H1 (cell line): ENCODE results near the gene PI16. TPM values are rescaled to one million over a fixed set of nuclear protein-coding genes. Genes with fewer than 3 reads are reported as not detected.

ENCODE experiments used
- CTCF ChIA-PET: fragments of 300-600 bp; sonication (Branson Sonifier 250); formaldehyde crosslinking; loops from one replicate; lab custom pipeline; 2021; ENCODE audit not compliant: partially characterized antibody; lab: Charles Lee
- POLR2A ChIA-PET: fragments of 300-600 bp; sonication (Branson Sonifier 250); formaldehyde crosslinking; loops from one replicate; lab custom pipeline; 2021; ENCODE audit warnings: inconsistent platforms; ENCODE audit not compliant: partially characterized antibody; lab: Charles Lee
- DNase-seq, 2 experiments: peaks; one replicate each; pipeline versions ENCODE4 v3.0.0 to v3.0.0-alpha.2; 2010 to 2022; ENCODE audit warnings: low spot score in 2 of 2, low read depth in 1 of 2, mixed read lengths in 1 of 2
- FAIRE-seq: peaks from 2 replicates; lab custom pipeline; 2011; peaks lifted over from hg19 to GRCh38; lab: Jason Lieb, UNC
- H2AFZ ChIP-seq: 2 replicates; pipeline ENCODE4 v1.8.1; 2012; ENCODE audit warnings: low read length, inconsistent platforms
- H2AK5ac ChIP-seq: 2 replicates; pipeline ENCODE4 v1.6.1; 2013; ENCODE audit warnings: low read depth, low read length
- H2BK120ac ChIP-seq: replicated peaks from 2 replicates; pipeline ENCODE3; 2013; ENCODE audit warnings: low read depth, low read length, inconsistent platforms
- H2BK12ac ChIP-seq: 2 replicates; pipeline ENCODE4 v1.6.1; 2013; ENCODE audit warnings: low read depth, low read length
- H2BK15ac ChIP-seq: 2 replicates; pipeline ENCODE4 v1.6.1; 2013; ENCODE audit warnings: low read length
- H2BK20ac ChIP-seq: 2 replicates; pipeline ENCODE4 v1.6.1; 2013; ENCODE audit warnings: low read length
- H2BK5ac ChIP-seq: 2 replicates; pipeline ENCODE4 v1.6.1; 2013; ENCODE audit warnings: low read depth, low read length
- H3K14ac ChIP-seq: 2 replicates; pipeline ENCODE4 v1.6.1; 2013; ENCODE audit warnings: inconsistent platforms; ENCODE audit not compliant: insufficient read length
- H3K18ac ChIP-seq: 2 replicates; pipeline ENCODE4 v1.6.1; 2013; ENCODE audit warnings: low read length; ENCODE audit errors: extremely low read depth
- H3K23ac ChIP-seq: 2 replicates; pipeline ENCODE4 v1.6.1; 2013; ENCODE audit warnings: inconsistent platforms; ENCODE audit not compliant: insufficient read length
- H3K23me2 ChIP-seq: 2 replicates; pipeline ENCODE4 v1.6.1; 2013; ENCODE audit warnings: low read depth, low read length
- H3K27ac ChIP-seq: 2 replicates; pipeline ENCODE4 v1.6.1; 2011; ENCODE audit warnings: low read depth, low read length, inconsistent platforms
- H3K27me3 ChIP-seq, 4 experiments: replicated peaks in 1 of 4; 1 replicate in 1 of 4; 2 replicates in 3 of 4; pipeline versions ENCODE4 v1.6.1 to v1.8.1; 2011 to 2013; ENCODE audit warnings: low read length in 3 of 4, mild to moderate bottlenecking in 3 of 4, inconsistent platforms in 2 of 4, mixed read lengths in 2 of 4, moderate library complexity in 1 of 4; ENCODE audit not compliant: control insufficient read depth in 3 of 4, insufficient read depth in 3 of 4; ENCODE audit errors: extremely low read depth in 1 of 4
- H3K36me3 ChIP-seq, 4 experiments: 2 replicates each; pipeline versions ENCODE4 v1.6.1 to v1.8.1; 2011 to 2013; ENCODE audit warnings: mild to moderate bottlenecking in 4 of 4, low read length in 3 of 4, moderate library complexity in 2 of 4, control low read depth in 1 of 4, inconsistent platforms in 1 of 4; ENCODE audit not compliant: insufficient read depth in 4 of 4, control insufficient read depth in 2 of 4
- H3K4ac ChIP-seq: replicated peaks from 2 replicates; pipeline ENCODE3; 2013; ENCODE audit warnings: low read length, low read depth, mixed read lengths, inconsistent platforms; ENCODE audit not compliant: insufficient read length
- H3K4me1 ChIP-seq, 4 experiments: replicated peaks in 1 of 4; 1 replicate in 1 of 4; 2 replicates in 3 of 4; pipeline versions ENCODE4 v1.6.1 to v1.8.1; 2011 to 2013; ENCODE audit warnings: low read length in 3 of 4, inconsistent platforms in 2 of 4, mixed read lengths in 1 of 4; ENCODE audit not compliant: insufficient read depth in 4 of 4, control insufficient read depth in 3 of 4
- H3K4me2 ChIP-seq, 2 experiments: 2 replicates each; pipeline versions ENCODE4 v1.6.1 to v1.8.1; 2011 to 2013; ENCODE audit warnings: low read depth in 2 of 2, low read length in 2 of 2, control low read depth in 1 of 2, inconsistent platforms in 1 of 2, mild to moderate bottlenecking in 1 of 2; ENCODE audit not compliant: insufficient read depth in 1 of 2
- H3K4me3 ChIP-seq, 4 experiments: fragments of 200-600, 300-600 bp in 1 of 4; sonication (generic), shearing (Covaris generic), sonication (Bioruptor Twin) in 1 of 4; 2 replicates each; pipeline versions ENCODE4 v1.5.1 to v1.8.1; 2011 to 2016; ENCODE audit warnings: low read length in 4 of 4, low read depth in 3 of 4, control low read depth in 2 of 4, inconsistent platforms in 2 of 4, mild to moderate bottlenecking in 2 of 4, mixed read lengths in 1 of 4, moderate library complexity in 1 of 4; ENCODE audit not compliant: insufficient read depth in 2 of 4; ENCODE audit errors: extremely low read depth in 1 of 4
- H3K56ac ChIP-seq: replicated peaks from 2 replicates; pipeline ENCODE3; 2013; ENCODE audit warnings: low read depth, mild to moderate bottlenecking, mixed read lengths, low read length, inconsistent platforms; ENCODE audit not compliant: insufficient read length
- H3K79me1 ChIP-seq: 2 replicates; pipeline ENCODE4 v1.6.1; 2013; ENCODE audit warnings: low read depth, low read length, control low read depth
- H3K79me2 ChIP-seq, 2 experiments: 2 replicates each; pipeline versions ENCODE4 v1.6.1 to v1.8.1; 2012 to 2013; ENCODE audit warnings: low read length in 2 of 2, mild to moderate bottlenecking in 2 of 2, inconsistent platforms in 1 of 2; ENCODE audit not compliant: insufficient read depth in 2 of 2, control insufficient read depth in 1 of 2
- H3K9ac ChIP-seq, 4 experiments: replicated peaks in 1 of 4; 1 replicate in 1 of 4; 2 replicates in 3 of 4; pipeline versions ENCODE4 v1.6.1 to v1.8.1; 2011 to 2013; ENCODE audit warnings: low read depth in 3 of 4, low read length in 3 of 4, control low read depth in 2 of 4, mild to moderate bottlenecking in 2 of 4, moderate library complexity in 2 of 4, inconsistent platforms in 1 of 4; ENCODE audit errors: extremely low read depth in 1 of 4
- H3K9me3 ChIP-seq, 2 experiments: 2 replicates each; pipeline versions ENCODE4 v1.6.1 to v1.8.1; 2012 to 2013; ENCODE audit warnings: mild to moderate bottlenecking in 2 of 2, moderate library complexity in 2 of 2, control low read depth in 1 of 2, inconsistent platforms in 1 of 2, low read depth in 1 of 2, low read length in 1 of 2, mixed read lengths in 1 of 2; ENCODE audit not compliant: insufficient read depth in 2 of 2
- H4K20me1 ChIP-seq, 2 experiments: replicated peaks in 1 of 2; 2 replicates each; pipeline versions ENCODE3 to v1.8.1; 2011 to 2013; ENCODE audit warnings: inconsistent platforms in 2 of 2, low read length in 2 of 2, mild to moderate bottlenecking in 1 of 2; ENCODE audit not compliant: insufficient read depth in 2 of 2, control insufficient read depth in 1 of 2
- H4K5ac ChIP-seq: 2 replicates; pipeline ENCODE4 v1.6.1; 2013; ENCODE audit warnings: low read length, low read depth, mixed read lengths, inconsistent platforms; ENCODE audit not compliant: insufficient read length
- H4K8ac ChIP-seq: 2 replicates; pipeline ENCODE4 v1.8.0; 2013; ENCODE audit warnings: mild to moderate bottlenecking, moderate library complexity, low read length, inconsistent platforms; ENCODE audit not compliant: insufficient read depth; ENCODE audit errors: extremely low read depth
- H4K91ac ChIP-seq: replicated peaks from 2 replicates; pipeline ENCODE3; 2013; ENCODE audit warnings: low read length, mixed read lengths, inconsistent platforms; ENCODE audit not compliant: insufficient read length
- GABPA ChIP-seq: IDR thresholded peaks from 2 replicates; pipeline ENCODE4 v1.6.1; 2011; ENCODE audit warnings: mild to moderate bottlenecking, low read length, moderate library complexity, borderline replicate concordance; ENCODE audit not compliant: insufficient read depth
- SIX5 ChIP-seq: IDR thresholded peaks from 2 replicates; pipeline ENCODE4 v1.6.1; 2011; ENCODE audit warnings: mild to moderate bottlenecking, low read depth, low read length
- WGBS, 2 experiments: shearing (Covaris generic) in 1 of 2; methylation state at CpG; one replicate each; pipeline versions ENCODE4 v1.1.6 to v1.1.7; 2013 to 2015; ENCODE audit warnings: low lambda C conversion rate in 2 of 2, mixed read lengths in 2 of 2, inconsistent platforms in 1 of 2, low coverage in 1 of 2, missing lambda C conversion rate in 1 of 2; ENCODE audit not compliant: insufficient replicate concordance in 2 of 2, insufficient coverage in 1 of 2, insufficient read length in 1 of 2; ENCODE audit errors: extremely low coverage in 1 of 2, missing lambda C conversion rate in 1 of 2; 5-methylcytosine and 5-hydroxymethylcytosine counted together
- polyA plus RNA-seq, 7 experiments: library from polyadenylated mRNA; depleted of rRNA in 3 of 7; stranded (reverse) in 5 of 7; unstranded in 2 of 7; fragments of >200 nt in 5 of 7; fragments of 200-250 nt in 2 of 7; gene quantifications; 1 replicate in 5 of 7; 2 replicates in 1 of 7; 4 replicates in 1 of 7; pipeline versions ENCODE4 v1.2.1 to v1.2.3, GENCODE V29; 2011 to 2013; ENCODE audit warnings: missing spikeins in 2 of 7, mixed read lengths in 2 of 7
- total RNA-seq: library from RNA; stranded (reverse); fragmentation: NEBNext Ultra II Directional; extraction: Animal tissue kit (Norgen Biotek cat#: 25700); gene quantifications from 2 replicates; pipeline ENCODE4 v1.2.1, GENCODE V29; 2021

The PI16 gene
- total and polyA plus RNA-seq, 2 of the 8 experiments (the other 6 are each of a cell fraction or from before 2014, with no cell fraction given), result 0.05 TPM; not detected in 1

DNA sequence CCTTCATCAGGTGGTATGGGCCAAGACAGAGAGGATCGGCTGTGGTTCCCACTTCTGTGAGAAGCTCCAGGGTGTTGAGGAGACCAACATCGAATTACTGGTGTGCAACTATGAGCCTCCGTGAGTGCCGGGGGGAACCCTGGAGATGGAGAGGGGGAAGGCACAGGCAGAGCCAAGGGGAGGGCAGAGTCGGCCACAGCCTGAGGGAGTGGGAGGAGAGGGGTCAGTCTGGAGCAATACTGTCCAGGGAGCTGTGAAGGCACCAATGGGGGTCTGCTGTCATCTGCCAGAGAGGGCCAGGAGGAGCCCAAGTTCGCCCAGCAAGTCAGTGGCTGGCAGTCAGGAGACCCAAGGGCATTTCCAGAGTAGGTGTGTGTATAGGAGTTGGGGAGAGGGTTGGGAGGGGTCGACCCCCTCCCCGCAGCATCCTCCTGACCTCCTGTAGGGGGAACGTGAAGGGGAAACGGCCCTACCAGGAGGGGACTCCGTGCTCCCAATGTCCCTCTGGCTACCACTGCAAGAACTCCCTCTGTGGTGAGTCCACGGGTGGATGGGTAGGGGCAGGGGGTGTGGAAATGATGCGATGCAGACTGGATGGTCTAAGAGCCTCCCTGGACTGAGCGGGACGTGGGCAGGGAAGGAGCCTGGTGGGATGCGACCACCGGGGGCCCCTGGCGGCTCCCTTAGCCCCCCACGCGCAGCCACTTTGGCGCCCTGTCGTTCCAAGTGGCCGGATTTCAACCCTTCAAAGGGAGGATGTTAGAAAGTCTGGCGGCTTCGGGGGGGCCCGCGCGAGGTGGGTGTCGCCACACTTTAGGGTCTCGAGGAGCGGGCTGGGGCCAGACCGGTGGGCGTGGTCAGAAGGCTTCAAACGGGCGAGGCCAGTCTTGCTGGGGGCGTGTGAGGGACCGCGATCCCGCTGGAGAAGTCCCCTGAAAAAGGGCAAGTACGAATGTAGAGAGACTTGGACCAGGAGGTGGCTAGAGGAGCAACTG lies 7.2 kb downstream of the PI16 start:
- no peak overlapping the region for H3K4me3 ChIP-seq
- CTCF ChIA-PET, result interaction anchor here (0.6 to 2.9 kb wide), 6 partner anchors 13 to 356 kb away, joined by 3 to 12 read pairs (median 4); no protein-coding TSS in a partner anchor
- no peak for DNase-seq
- no peaks in the 10 kb centered on the region for H3K23me2 ChIP-seq
- no peak overlapping the region for H3K9ac ChIP-seq
- H3K79me1 ChIP-seq, result no peaks in the 10 kb centered on the region
- H2BK120ac ChIP-seq, result no peak overlapping the region
- WGBS, 2 experiments, result 89% methylated on average over 35 of the region's 40 CpGs; no CpG with 5 or more reads in 1 of the 2 experiments
- no peak for FAIRE-seq
- no peaks in the 10 kb centered on the region for H3K27me3 ChIP-seq
- H3K56ac ChIP-seq, result no peak overlapping the region
- H3K23ac ChIP-seq, result no peak overlapping the region
- no peak overlapping the region for H3K18ac ChIP-seq
- H4K8ac ChIP-seq, result peak overlapping the region; percentile 52
- H3K27ac ChIP-seq, result no peak overlapping the region
- no peaks in the 10 kb centered on the region for H3K9me3 ChIP-seq
- H2AK5ac ChIP-seq, result peak overlapping the region; percentile 60; the same call in 1 of the 2 replicates
- no peak overlapping the region for H3K4me2 ChIP-seq
- no peaks in the 10 kb centered on the region for H3K36me3 ChIP-seq
- peak overlapping the region; percentile 61; the same call in 1 of the 2 replicates for H2BK15ac ChIP-seq
- H4K5ac ChIP-seq, result no peak overlapping the region
- POLR2A ChIA-PET, result interaction anchor here (1.1 kb wide), 1 partner anchor 34 kb away, joined by 3 read pairs; no protein-coding TSS in a partner anchor
- H4K91ac ChIP-seq, result no peak overlapping the region
- no peak overlapping the region for H2AFZ ChIP-seq
- peaks cover 0 to 2% of the 10 kb centered on the region in 2 experiments for H4K20me1 ChIP-seq
- peaks cover 0 to 8% (median 5%) of the 10 kb centered on the region in 4 experiments; a peak in 5 of 7 replicates for H3K4me1 ChIP-seq
- no peak overlapping the region for H3K14ac ChIP-seq
- no peaks in the 10 kb centered on the region for H3K79me2 ChIP-seq
- no peak overlapping the region for H2BK5ac ChIP-seq
- no peak overlapping the region for H3K4ac ChIP-seq
- no peak overlapping the region for H2BK12ac ChIP-seq
- H2BK20ac ChIP-seq, result 0 out of 2 replicates have a peak overlapping the region, but pooled peaks have one; percentile 32
- TF ChIP-seq SIX5 (no peak), GABPA (no peak)
